Adrenal gland (tissue), 12 donors: ENCODE measurements around the gene MICAL3. TPM values are rescaled to one million over a fixed set of nuclear protein-coding genes. Genes with fewer than 3 reads are reported as not detected.

ENCODE experiments used
- DNase-seq, 7 donors: peaks; one replicate each; pipeline ENCODE4 v3.0.0-alpha.2; 2019 to 2020
- H3K27ac ChIP-seq, 5 donors: fragments of 200-600 bp; sonication (generic) in 4 of 5; 1 replicate in 3 of 5; 2 replicates in 2 of 5; pipeline versions ENCODE4 v1.5.1 to v1.8.0; 2016 to 2020; ENCODE audit warnings: mild to moderate bottlenecking in 1 of 5
- H3K27me3 ChIP-seq: fragments of 200-600 bp; 2 replicates; pipeline ENCODE4 v1.8.0; 2021
- H3K36me3 ChIP-seq, 2 donors: fragments of 200-600 bp; replicated peaks in 1 of 2; 1 replicate in 1 of 2; 2 replicates in 1 of 2; pipeline versions ENCODE4 v1.5.1 to v1.8.0; 2018 to 2022
- H3K4me1 ChIP-seq, 2 donors: fragments of 200-600 bp; replicated peaks in 1 of 2; 1 replicate in 1 of 2; 2 replicates in 1 of 2; pipeline versions ENCODE4 v1.5.1 to v1.8.0; 2018 to 2021
- H3K4me3 ChIP-seq, 4 donors: fragments of 200-600 bp; sonication (generic) in 3 of 4; one replicate each; pipeline ENCODE4 v1.5.1; 2016 to 2018
- H3K9me3 ChIP-seq, 3 donors: fragments of 200-600 bp; sonication (generic) in 1 of 3; replicated peaks in 1 of 3; 1 replicate in 2 of 3; 2 replicates in 1 of 3; pipeline versions ENCODE4 v1.5.1 to v1.8.0; 2016 to 2021
- POLR2A ChIP-seq, 2 donors: fragments of 450-650 bp; IDR thresholded peaks; one replicate each; pipeline ENCODE4 v1.6.1; 2017; ENCODE audit warnings: antibody characterized with exemption in 2 of 2, mild to moderate bottlenecking in 2 of 2, moderate library complexity in 1 of 2
- WGBS, 4 donors: extraction: QIAGEN DNeasy Blood & Tissue Kit in 2 of 4; methylation state at CpG; one replicate each; pipeline versions ENCODE4 v1.1.5 to v1.1.7; 2013 to 2017; 5-methylcytosine and 5-hydroxymethylcytosine counted together
- intact Hi-C, 2 donors: fragments of 100-400 bp; cut with DNase I; formaldehyde crosslinking; loops; one replicate each; pipeline versions ENCODE4 v1.14.1 to v1.15.0; 2022 to 2023
- polyA plus RNA-seq, 3 donors: library from polyadenylated mRNA; stranded (reverse); fragments of 200-250 nt in 2 of 3; fragments of 350-450 nt in 1 of 3; fragmentation: Illumina TruSeq in 1 of 3; extraction: RNeasy Lipid Tissue Mini Kit (QIAGEN cat#74804) in 1 of 3; gene quantifications; one replicate each; pipeline ENCODE4 v1.2.3, GENCODE V29; 2013 to 2014
- total RNA-seq, 9 donors: library from RNA; depleted of rRNA in 4 of 9; stranded (reverse); fragments of >200 nt in 4 of 9; fragments of 120-200 nt in 1 of 9; fragmentation: NEBNext Ultra II Directional in 1 of 9; extraction: Animal tissue kit (Norgen Biotek cat#: 25700) in 1 of 9; gene quantifications; one replicate each; pipeline versions ENCODE4 v1.1.0 to v1.2.4, GENCODE V29; 2013 to 2023
- TF ChIP-seq, protein P1 (sequence below), 6 experiments: fragments of 450-650 bp in 4 of 6; fragments of 200-600 bp in 2 of 6; sonication (generic) in 1 of 6; IDR thresholded peaks; 1 replicate in 5 of 6; 2 replicates in 1 of 6; pipeline versions ENCODE4 v1.5.1 to v1.8.0; 2016 to 2021; ENCODE audit warnings: antibody characterized with exemption in 6 of 6, mild to moderate bottlenecking in 2 of 6, moderate library complexity in 1 of 6
- donor health status: healthy with polysubstance abuse.
- donor health status: Bipolar disorder and iron deficiency.
- donor health status: DM: yes; HTN: yes; CAD: no.
- donor health status: DM: no; HTN: no; CAD: no.
- donor health status: DM: no; HTN: no; CAD: no.
- donor health status: DM: yes; HTN: yes; CAD: no.

The MICAL3 gene
- total and polyA plus RNA-seq, 12 donors: 10.9 to 82.6 (median 34.4) TPM

DNA sequence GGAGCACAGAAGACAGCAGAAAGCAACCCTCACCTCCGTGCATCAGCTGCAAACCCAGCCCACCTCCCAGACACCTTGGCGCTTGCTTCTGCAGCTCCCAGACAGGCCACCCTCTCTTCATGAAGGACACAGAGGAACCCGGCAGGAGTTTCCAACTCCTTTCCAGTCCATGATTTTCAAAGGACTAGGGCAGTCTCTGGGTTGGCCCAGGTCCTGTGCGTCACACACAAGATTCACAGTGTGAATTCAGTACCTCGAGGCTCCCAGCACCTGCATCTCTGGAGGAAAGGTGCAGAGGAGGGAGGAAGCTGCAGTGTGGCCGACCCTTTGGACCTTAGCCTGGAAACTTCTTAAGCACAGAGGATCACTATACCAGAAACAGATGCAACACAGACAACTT, 189.1 kb downstream of the MICAL3 start:
- Histone ChIP-seq H3K4me1 (no peaks in the 10 kb centered on the region), H3K9me3 (no peaks in the 10 kb centered on the region), H3K36me3 (peaks cover 0 to 11% of the 10 kb centered on the region in 2 donors), H3K4me3 (no peak overlapping the region), H3K27ac (no peak overlapping the region), H3K27me3 (no peaks in the 10 kb centered on the region)
- DNase-seq: no peak
- 78 to 90% (median 82%) methylated on average over 3 to 6 of the region's 6 CpGs for WGBS, 4 donors
- TF ChIP-seq, protein P1, sequence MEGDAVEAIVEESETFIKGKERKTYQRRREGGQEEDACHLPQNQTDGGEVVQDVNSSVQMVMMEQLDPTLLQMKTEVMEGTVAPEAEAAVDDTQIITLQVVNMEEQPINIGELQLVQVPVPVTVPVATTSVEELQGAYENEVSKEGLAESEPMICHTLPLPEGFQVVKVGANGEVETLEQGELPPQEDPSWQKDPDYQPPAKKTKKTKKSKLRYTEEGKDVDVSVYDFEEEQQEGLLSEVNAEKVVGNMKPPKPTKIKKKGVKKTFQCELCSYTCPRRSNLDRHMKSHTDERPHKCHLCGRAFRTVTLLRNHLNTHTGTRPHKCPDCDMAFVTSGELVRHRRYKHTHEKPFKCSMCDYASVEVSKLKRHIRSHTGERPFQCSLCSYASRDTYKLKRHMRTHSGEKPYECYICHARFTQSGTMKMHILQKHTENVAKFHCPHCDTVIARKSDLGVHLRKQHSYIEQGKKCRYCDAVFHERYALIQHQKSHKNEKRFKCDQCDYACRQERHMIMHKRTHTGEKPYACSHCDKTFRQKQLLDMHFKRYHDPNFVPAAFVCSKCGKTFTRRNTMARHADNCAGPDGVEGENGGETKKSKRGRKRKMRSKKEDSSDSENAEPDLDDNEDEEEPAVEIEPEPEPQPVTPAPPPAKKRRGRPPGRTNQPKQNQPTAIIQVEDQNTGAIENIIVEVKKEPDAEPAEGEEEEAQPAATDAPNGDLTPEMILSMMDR (IDR thresholded peaks at IDR 0.05): no peak
- no peak for TF ChIP-seq POLR2A (IDR thresholded peaks at IDR 0.05)
- intact Hi-C loops: loop anchor here (10.0 kb wide), 2 partner anchors 60 to 190 kb away; partner anchors contain the start of gene MICAL3 (in 1 of the 2)

DNA sequence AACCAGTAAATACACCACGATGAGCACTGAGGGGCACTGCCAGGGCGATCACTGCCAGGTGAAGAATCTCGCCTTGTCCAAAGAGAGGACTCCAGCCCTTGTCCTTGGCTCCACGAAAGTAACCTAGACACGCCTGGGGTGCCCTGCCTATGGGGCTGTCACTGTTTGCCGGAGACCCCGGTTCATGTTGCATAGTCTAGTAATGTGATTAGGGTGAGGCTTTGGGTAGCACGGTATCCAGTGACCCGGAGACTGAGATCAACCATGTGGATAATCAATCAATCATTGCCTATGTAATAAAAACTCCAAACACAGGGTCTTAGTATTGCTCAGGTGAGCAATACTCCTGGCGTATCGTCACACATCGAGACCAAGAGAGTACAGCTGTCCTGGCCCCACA, 190.9 kb downstream of the MICAL3 start:
- DNase-seq: no peak
- H3K36me3 ChIP-seq: peaks cover 0 to 13% of the 10 kb centered on the region in 2 donors
- intact Hi-C loops: loop anchor here (2.0 to 10.0 kb wide), 5 partner anchors 61 to 244 kb away; partner anchors contain the start of genes MICAL3 (in 1 of the 2) and PEX26 (in 1 of the 2)
- TF ChIP-seq, protein P1 (IDR thresholded peaks at IDR 0.05): no peak
- no peak for TF ChIP-seq POLR2A (IDR thresholded peaks at IDR 0.05)
- H3K27me3 ChIP-seq: no peaks in the 10 kb centered on the region
- H3K4me1 ChIP-seq: no peaks in the 10 kb centered on the region
- H3K9me3 ChIP-seq: no peaks in the 10 kb centered on the region
- no peak overlapping the region for H3K4me3 ChIP-seq
- H3K27ac ChIP-seq: no peak overlapping the region
- 80 to 89% (median 87%) methylated on average over 5 to 12 of the region's 12 CpGs for WGBS, 4 donors

DNA sequence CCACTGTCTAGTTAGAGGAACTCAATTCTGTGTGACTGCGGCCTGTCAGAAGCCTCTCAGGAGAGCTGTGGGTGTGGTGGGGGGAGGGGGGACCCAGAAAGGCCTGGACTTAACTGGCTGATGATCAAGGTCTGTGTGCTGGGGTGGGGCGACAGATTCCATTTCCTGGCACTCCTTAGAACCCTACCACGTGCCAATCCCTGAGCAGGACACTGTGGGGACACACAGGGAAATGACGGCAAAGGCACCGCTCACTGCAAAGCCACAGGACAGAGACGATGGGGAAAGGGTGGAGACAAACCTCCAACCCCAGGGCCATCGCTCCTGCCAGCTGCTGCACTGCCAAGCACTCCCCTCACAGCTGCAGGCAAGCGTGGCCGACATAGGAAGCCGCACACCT, 191.7 kb downstream of the MICAL3 start:
- Histone ChIP-seq H3K4me3 (no peak overlapping the region), H3K4me1 (no peaks in the 10 kb centered on the region), H3K27ac (peak overlapping the region in 1 of 5 donors; percentile 16), H3K9me3 (no peaks in the 10 kb centered on the region), H3K36me3 (peaks cover 0 to 10% of the 10 kb centered on the region in 2 donors), H3K27me3 (no peaks in the 10 kb centered on the region)
- WGBS, 4 donors: 72 to 81% (median 78%) methylated on average over 3 to 10 of the region's 10 CpGs
- peak in 4 of 7 donors; percentile 31 to 46 (median 40) for DNase-seq
- TF ChIP-seq, protein P1 (IDR thresholded peaks at IDR 0.05): no peak
- TF ChIP-seq POLR2A (IDR thresholded peaks at IDR 0.05): no peak
- intact Hi-C loops: loop anchor here (2.0 to 10.0 kb wide), 5 partner anchors 62 to 245 kb away; partner anchors contain the start of genes MICAL3 (in 1 of the 2) and PEX26 (in 1 of the 2)

DNA sequence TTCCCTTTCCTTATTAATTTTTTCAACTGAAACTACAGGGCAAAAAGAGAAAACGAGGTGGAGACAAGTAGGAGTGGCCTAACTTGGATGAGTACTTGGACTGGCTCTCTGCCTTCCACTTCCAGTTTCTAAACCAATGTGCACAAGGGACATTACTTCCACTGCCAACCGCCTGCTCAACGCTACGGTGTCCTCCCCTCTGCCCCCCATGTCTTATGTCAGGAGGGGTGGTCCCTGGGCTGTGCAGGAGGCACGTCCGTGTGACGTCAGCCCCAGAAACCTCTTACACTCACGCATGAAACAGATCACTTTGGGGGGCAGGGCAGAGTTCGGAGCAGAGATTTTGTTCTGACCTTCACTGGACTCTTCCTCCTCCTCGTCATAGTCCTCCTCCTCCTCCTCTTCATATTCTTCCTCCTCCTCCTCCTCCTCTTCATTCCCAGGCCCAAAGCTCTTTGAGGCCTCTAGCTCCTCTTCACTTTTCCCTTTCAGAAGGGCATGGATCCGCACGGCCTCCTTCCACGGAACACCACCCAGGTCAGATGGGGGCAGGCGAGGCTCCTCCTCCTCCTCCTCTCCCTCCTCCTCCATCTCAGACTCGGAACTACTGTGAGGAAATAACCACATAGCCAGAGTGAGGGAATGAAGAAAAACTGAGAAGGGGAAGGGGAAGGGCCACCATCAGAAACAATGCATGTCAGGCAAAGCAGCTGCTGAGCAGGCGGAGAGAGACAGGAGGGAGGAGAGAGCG, 192.7 kb downstream of the MICAL3 start:
- Histone ChIP-seq H3K9me3 (no peaks in the 10 kb centered on the region), H3K27me3 (no peaks in the 10 kb centered on the region), H3K4me1 (no peaks in the 10 kb centered on the region), H3K27ac (peak overlapping the region in 2 of 5 donors; percentile 24 to 65), H3K4me3 (no peak overlapping the region), H3K36me3 (peaks cover 0 to 14% of the 10 kb centered on the region in 2 donors)
- intact Hi-C loops: loop anchor here (2.0 to 10.0 kb wide), 5 partner anchors 63 to 246 kb away; partner anchors contain the start of genes MICAL3 (in 1 of the 2) and PEX26 (in 1 of the 2)
- WGBS, 4 donors: 78 to 87% (median 80%) methylated on average over 15 to 17 of the region's 17 CpGs
- no peak for DNase-seq
- TF ChIP-seq, protein P1 (IDR thresholded peaks at IDR 0.05): no peak
- TF ChIP-seq POLR2A (IDR thresholded peaks at IDR 0.05): no peak
